ENCODE measurements around the gene SLC39A8.

GRCh38 chr4:102335616-102336015 is 9.7 kb downstream of the SLC39A8 start:
- TF ChIP-seq, protein P1, sequence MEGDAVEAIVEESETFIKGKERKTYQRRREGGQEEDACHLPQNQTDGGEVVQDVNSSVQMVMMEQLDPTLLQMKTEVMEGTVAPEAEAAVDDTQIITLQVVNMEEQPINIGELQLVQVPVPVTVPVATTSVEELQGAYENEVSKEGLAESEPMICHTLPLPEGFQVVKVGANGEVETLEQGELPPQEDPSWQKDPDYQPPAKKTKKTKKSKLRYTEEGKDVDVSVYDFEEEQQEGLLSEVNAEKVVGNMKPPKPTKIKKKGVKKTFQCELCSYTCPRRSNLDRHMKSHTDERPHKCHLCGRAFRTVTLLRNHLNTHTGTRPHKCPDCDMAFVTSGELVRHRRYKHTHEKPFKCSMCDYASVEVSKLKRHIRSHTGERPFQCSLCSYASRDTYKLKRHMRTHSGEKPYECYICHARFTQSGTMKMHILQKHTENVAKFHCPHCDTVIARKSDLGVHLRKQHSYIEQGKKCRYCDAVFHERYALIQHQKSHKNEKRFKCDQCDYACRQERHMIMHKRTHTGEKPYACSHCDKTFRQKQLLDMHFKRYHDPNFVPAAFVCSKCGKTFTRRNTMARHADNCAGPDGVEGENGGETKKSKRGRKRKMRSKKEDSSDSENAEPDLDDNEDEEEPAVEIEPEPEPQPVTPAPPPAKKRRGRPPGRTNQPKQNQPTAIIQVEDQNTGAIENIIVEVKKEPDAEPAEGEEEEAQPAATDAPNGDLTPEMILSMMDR (IDR thresholded peaks at IDR 0.05; ENCODE audit: poor library complexity, severe bottlenecking), result no peak
- no peak for TF ChIP-seq TAF1 (IDR thresholded peaks at IDR 0.05; ENCODE audit: low read depth)
- no peak for TF ChIP-seq EZH2 (IDR thresholded peaks at IDR 0.05; ENCODE audit: borderline replicate concordance, insufficient read depth, low read length, poor library complexity, severe bottlenecking)

Data from neural cell (in vitro differentiated cells).